WTC11 (cell line): ENCODE measurements around the gene NDUFV1. TPM values are rescaled to one million over a fixed set of nuclear protein-coding genes. Genes with fewer than 3 reads are reported as not detected.

Experiments
- ATAC-seq: fragments of 200-7000 bp; cut with Tn5 transposase; 2 replicates; pipeline ENCODE4 v1.10.0; 2021; ENCODE audit warnings: mild to moderate bottlenecking, moderate library complexity
- CTCF ChIA-PET: fragments of 300-600 bp; sonication (Branson Sonifier 250); formaldehyde crosslinking; loops from one replicate; lab custom pipeline; 2021; ENCODE audit warnings: antibody characterized with exemption; lab: Charles Lee
- POLR2A ChIA-PET: fragments of 350-600 bp; sonication (Branson Sonifier 250); formaldehyde crosslinking; loops from one replicate; lab custom pipeline; 2021; ENCODE audit warnings: antibody characterized with exemption; lab: Charles Lee
- DNase-seq: peaks from one replicate; pipeline ENCODE4 v3.0.0; 2021; ENCODE audit warnings: low spot score
- H3K27ac Mint-ChIP-seq: 2 replicates; pipeline ENCODE4 v1.8.0; 2021; ENCODE audit warnings: mixed read lengths
- H3K27me3 Mint-ChIP-seq: 2 replicates; pipeline ENCODE4 v1.8.0; 2021; ENCODE audit warnings: low read depth, mild to moderate bottlenecking, moderate library complexity, mixed read lengths
- H3K36me3 Mint-ChIP-seq: 2 replicates; pipeline ENCODE4 v1.8.0; 2021; ENCODE audit warnings: mixed read lengths
- H3K4me1 Mint-ChIP-seq: 2 replicates; pipeline ENCODE4 v1.8.0; 2022; ENCODE audit warnings: mixed read lengths
- H3K4me3 Mint-ChIP-seq: 2 replicates; pipeline ENCODE4 v1.8.0; 2021; ENCODE audit warnings: mild to moderate bottlenecking, moderate library complexity, mixed read lengths
- H3K9me3 Mint-ChIP-seq: 2 replicates; pipeline ENCODE4 v1.8.0; 2021; ENCODE audit warnings: mixed read lengths
- FOXJ3 ChIP-seq: sonication (generic); formaldehyde crosslinking; IDR thresholded peaks from 2 replicates; pipeline ENCODE4 v1.9.0; 2021; ENCODE audit warnings: missing genetic modification reagents, mild to moderate bottlenecking, borderline replicate concordance
- FOXK1 ChIP-seq: sonication (generic); formaldehyde crosslinking; IDR thresholded peaks from 2 replicates; pipeline ENCODE4 v1.8.0; 2022; ENCODE audit warnings: mild to moderate bottlenecking, moderate library complexity, missing genetic modification reagents
- FOXP1 ChIP-seq: sonication (generic); formaldehyde crosslinking; IDR thresholded peaks from 2 replicates; pipeline ENCODE4 v1.8.0; 2022; ENCODE audit warnings: missing genetic modification reagents, mild to moderate bottlenecking, moderate library complexity, borderline replicate concordance
- JUN ChIP-seq: sonication (generic); formaldehyde crosslinking; IDR thresholded peaks from 2 replicates; pipeline ENCODE4 v1.8.0; 2023; ENCODE audit warnings: mild to moderate bottlenecking, missing genetic modification reagents
- NFATC4 ChIP-seq: fragments of 250-450 bp; sonication (Bioruptor Pico); IDR thresholded peaks from 2 replicates; pipeline ENCODE4 v1.9.0; 2021; ENCODE audit warnings: mild to moderate bottlenecking
- OVOL2 ChIP-seq: fragments of 250-450 bp; sonication (Bioruptor Pico); IDR thresholded peaks from 2 replicates; pipeline ENCODE4 v1.9.0; 2021; ENCODE audit warnings: mild to moderate bottlenecking, borderline replicate concordance
- RORB ChIP-seq: fragments of 250-450 bp; sonication (Bioruptor Pico); IDR thresholded peaks from 2 replicates; pipeline ENCODE4 v1.9.0; 2021; ENCODE audit warnings: mild to moderate bottlenecking
- SMAD4 ChIP-seq: sonication (generic); formaldehyde crosslinking; IDR thresholded peaks from 2 replicates; pipeline ENCODE4 v1.8.0; 2022; ENCODE audit warnings: mild to moderate bottlenecking, missing genetic modification reagents
- SP1 ChIP-seq: sonication (generic); formaldehyde crosslinking; conservative IDR thresholded peaks from 2 replicates; pipeline ENCODE4 v1.8.1; 2022; ENCODE audit warnings: missing genetic modification reagents
- total RNA-seq: library from RNA; stranded (reverse); gene quantifications from 3 replicates; pipeline ENCODE4 v1.2.3, GENCODE V29; 2021
- TF ChIP-seq, protein P1 (sequence below): sonication (generic); formaldehyde crosslinking; IDR thresholded peaks from 2 replicates; pipeline ENCODE4 v1.8.1; 2022; ENCODE audit warnings: low read depth, missing genetic modification reagents, borderline replicate concordance
- TF ChIP-seq, protein P2 (sequence below): sonication (generic); formaldehyde crosslinking; IDR thresholded peaks from 2 replicates; pipeline ENCODE4 v1.8.1; 2023; ENCODE audit warnings: mild to moderate bottlenecking, missing genetic modification reagents, moderate library complexity
- TF ChIP-seq, protein P3 (sequence below): sonication (generic); formaldehyde crosslinking; IDR thresholded peaks from 2 replicates; pipeline ENCODE4 v1.8.0; 2023; ENCODE audit warnings: missing genetic modification reagents, mild to moderate bottlenecking, borderline replicate concordance
- TF ChIP-seq, protein P4 (sequence below): sonication (generic); formaldehyde crosslinking; IDR thresholded peaks from 2 replicates; pipeline ENCODE4 v1.8.1; 2023; ENCODE audit warnings: mild to moderate bottlenecking, missing genetic modification reagents
- TF ChIP-seq, protein P5 (sequence below): sonication (generic); formaldehyde crosslinking; conservative IDR thresholded peaks from 2 replicates; pipeline ENCODE4 v1.8.1; 2022; ENCODE audit warnings: mild to moderate bottlenecking, missing genetic modification reagents
- TF ChIP-seq, protein P6 (sequence below): sonication (generic); formaldehyde crosslinking; IDR thresholded peaks from 2 replicates; pipeline ENCODE4 v1.8.0; 2023; ENCODE audit warnings: mild to moderate bottlenecking, missing genetic modification reagents

Gene NDUFV1
- total RNA-seq, 1 experiment from 2014 or later, result 231 TPM

DNA sequence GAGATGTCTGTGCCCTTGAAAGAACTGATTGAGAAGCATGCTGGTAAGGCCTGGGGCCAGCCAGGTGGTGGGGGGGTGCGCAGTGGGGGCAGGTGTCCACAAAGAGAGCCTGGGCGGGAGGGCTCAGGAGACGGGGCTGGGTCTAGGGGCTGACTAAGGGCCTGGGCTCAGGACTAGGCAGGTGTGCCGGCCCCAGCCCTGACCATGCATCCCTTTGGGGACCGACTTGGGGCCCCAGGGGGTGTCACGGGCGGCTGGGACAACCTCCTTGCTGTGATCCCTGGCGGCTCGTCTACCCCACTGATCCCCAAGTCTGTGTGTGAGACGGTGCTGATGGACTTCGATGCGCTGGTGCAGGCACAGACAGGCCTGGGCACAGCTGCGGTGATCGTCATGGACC is 4.4 kb downstream of the NDUFV1 start (continued):
- TF ChIP-seq, protein P1, sequence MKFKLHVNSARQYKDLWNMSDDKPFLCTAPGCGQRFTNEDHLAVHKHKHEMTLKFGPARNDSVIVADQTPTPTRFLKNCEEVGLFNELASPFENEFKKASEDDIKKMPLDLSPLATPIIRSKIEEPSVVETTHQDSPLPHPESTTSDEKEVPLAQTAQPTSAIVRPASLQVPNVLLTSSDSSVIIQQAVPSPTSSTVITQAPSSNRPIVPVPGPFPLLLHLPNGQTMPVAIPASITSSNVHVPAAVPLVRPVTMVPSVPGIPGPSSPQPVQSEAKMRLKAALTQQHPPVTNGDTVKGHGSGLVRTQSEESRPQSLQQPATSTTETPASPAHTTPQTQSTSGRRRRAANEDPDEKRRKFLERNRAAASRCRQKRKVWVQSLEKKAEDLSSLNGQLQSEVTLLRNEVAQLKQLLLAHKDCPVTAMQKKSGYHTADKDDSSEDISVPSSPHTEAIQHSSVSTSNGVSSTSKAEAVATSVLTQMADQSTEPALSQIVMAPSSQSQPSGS (CRISPR knock-in tag), result no peak
- TF ChIP-seq OVOL2 (CRISPR knock-in tag) (no peak), JUN (CRISPR knock-in tag) (no peak)
- TF ChIP-seq, protein P2, sequence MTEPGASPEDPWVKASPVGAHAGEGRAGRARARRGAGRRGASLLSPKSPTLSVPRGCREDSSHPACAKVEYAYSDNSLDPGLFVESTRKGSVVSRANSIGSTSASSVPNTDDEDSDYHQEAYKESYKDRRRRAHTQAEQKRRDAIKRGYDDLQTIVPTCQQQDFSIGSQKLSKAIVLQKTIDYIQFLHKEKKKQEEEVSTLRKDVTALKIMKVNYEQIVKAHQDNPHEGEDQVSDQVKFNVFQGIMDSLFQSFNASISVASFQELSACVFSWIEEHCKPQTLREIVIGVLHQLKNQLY, result no peak
- TF ChIP-seq, protein P3, sequence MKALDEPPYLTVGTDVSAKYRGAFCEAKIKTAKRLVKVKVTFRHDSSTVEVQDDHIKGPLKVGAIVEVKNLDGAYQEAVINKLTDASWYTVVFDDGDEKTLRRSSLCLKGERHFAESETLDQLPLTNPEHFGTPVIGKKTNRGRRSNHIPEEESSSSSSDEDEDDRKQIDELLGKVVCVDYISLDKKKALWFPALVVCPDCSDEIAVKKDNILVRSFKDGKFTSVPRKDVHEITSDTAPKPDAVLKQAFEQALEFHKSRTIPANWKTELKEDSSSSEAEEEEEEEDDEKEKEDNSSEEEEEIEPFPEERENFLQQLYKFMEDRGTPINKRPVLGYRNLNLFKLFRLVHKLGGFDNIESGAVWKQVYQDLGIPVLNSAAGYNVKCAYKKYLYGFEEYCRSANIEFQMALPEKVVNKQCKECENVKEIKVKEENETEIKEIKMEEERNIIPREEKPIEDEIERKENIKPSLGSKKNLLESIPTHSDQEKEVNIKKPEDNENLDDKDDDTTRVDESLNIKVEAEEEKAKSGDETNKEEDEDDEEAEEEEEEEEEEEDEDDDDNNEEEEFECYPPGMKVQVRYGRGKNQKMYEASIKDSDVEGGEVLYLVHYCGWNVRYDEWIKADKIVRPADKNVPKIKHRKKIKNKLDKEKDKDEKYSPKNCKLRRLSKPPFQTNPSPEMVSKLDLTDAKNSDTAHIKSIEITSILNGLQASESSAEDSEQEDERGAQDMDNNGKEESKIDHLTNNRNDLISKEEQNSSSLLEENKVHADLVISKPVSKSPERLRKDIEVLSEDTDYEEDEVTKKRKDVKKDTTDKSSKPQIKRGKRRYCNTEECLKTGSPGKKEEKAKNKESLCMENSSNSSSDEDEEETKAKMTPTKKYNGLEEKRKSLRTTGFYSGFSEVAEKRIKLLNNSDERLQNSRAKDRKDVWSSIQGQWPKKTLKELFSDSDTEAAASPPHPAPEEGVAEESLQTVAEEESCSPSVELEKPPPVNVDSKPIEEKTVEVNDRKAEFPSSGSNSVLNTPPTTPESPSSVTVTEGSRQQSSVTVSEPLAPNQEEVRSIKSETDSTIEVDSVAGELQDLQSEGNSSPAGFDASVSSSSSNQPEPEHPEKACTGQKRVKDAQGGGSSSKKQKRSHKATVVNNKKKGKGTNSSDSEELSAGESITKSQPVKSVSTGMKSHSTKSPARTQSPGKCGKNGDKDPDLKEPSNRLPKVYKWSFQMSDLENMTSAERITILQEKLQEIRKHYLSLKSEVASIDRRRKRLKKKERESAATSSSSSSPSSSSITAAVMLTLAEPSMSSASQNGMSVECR (CRISPR knock-in tag), result no peak

DNA sequence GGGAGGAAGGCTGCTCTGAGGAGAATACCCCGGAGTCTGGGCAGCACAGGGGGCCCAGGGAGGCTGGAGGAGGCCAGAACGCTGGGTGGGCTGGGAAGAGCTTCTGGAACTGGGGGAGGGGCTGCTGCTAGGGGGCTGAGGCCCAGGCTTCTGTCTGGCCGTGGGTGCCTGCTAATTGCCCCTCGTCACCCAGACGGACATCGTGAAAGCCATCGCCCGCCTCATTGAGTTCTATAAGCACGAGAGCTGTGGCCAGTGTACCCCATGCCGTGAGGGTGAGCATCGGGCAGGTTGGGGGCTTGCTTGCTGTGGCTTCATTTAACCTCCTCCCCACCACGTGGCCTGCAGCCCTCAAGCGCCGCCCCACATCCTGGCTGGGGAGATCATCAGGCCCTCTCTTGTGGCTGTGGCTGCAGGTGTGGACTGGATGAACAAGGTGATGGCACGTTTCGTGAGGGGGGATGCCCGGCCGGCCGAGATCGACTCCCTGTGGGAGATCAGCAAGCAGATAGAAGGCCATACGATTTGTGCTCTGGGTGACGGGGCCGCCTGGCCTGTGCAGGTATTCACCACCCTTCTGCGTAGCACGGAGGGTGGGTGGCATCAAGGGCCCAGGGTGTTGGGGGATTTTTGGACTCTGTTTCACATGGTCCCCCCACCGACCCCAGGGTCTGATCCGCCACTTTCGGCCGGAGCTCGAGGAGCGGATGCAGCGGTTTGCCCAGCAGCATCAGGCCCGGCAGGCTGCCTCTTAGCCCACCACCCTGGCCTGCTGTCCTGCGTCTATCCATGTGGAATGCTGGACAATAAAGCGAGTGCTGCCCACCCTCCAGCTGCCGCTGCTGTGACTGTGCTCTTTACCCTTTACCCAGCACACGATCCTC is 5.2 kb downstream of the NDUFV1 start:
- H3K9me3 Mint-ChIP-seq, result no peaks in the 10 kb centered on the region
- CTCF ChIA-PET, result interaction anchor here (4.0 to 10.2 kb wide), 2 partner anchors 18 to 29 kb away, joined by 47 to 200 read pairs; partner anchors contain the start of genes GSTP1 and NUDT8
- H3K27me3 Mint-ChIP-seq, result peaks cover 13% of the 10 kb centered on the region
- H3K27ac Mint-ChIP-seq, result no peak overlapping the region
- POLR2A ChIA-PET, result no interaction called here
- peaks cover 22% of the 10 kb centered on the region for H3K4me1 Mint-ChIP-seq
- peaks cover 21% of the 10 kb centered on the region for H3K36me3 Mint-ChIP-seq
- TF ChIP-seq FOXP1 (CRISPR knock-in tag) (no peak), FOXK1 (no peak), SMAD4 (CRISPR knock-in tag) (no peak)
- TF ChIP-seq, protein P4, sequence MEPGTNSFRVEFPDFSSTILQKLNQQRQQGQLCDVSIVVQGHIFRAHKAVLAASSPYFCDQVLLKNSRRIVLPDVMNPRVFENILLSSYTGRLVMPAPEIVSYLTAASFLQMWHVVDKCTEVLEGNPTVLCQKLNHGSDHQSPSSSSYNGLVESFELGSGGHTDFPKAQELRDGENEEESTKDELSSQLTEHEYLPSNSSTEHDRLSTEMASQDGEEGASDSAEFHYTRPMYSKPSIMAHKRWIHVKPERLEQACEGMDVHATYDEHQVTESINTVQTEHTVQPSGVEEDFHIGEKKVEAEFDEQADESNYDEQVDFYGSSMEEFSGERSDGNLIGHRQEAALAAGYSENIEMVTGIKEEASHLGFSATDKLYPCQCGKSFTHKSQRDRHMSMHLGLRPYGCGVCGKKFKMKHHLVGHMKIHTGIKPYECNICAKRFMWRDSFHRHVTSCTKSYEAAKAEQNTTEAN, result no peak
- no peak for ATAC-seq
- H3K4me3 Mint-ChIP-seq, result no peak overlapping the region
- DNase-seq, result no peak

DNA sequence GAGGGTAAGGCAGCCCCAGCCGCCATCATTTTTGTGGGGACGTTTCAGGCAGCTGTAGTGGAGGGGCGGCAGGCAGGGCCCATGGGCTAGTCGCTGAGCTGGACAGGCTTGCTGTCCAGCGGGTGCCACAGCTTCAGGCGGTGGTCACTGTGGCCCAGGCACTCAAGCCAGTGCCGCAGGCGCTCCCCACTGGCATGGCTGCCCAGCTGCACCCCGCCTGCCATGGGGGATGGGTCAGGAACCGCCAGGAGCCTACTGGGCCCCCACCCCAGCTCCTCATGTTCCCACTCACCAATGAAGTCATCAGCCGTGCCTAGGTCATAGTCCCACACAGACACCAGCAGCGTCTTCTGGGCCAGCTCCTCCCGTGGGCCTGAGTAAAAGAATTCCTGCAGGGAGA is 6.0 kb downstream of the NDUFV1 start:
- CTCF ChIA-PET, result interaction anchor here (1.1 to 10.2 kb wide), 4 partner anchors 17 to 40 kb away, joined by 3 to 200 read pairs (median 36); partner anchors contain the start of genes GSTP1 and NUDT8
- DNase-seq, result no peak

More for the DNA sequence above, 6.0 kb downstream of the NDUFV1 start:
- no peak for ATAC-seq
- TF ChIP-seq SP1 (CRISPR knock-in tag), result no peak
- no peak for TF ChIP-seq FOXJ3 (CRISPR knock-in tag)
- TF ChIP-seq, protein P5, sequence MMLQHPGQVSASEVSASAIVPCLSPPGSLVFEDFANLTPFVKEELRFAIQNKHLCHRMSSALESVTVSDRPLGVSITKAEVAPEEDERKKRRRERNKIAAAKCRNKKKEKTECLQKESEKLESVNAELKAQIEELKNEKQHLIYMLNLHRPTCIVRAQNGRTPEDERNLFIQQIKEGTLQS (CRISPR knock-in tag), result no peak
- TF ChIP-seq, protein P6, sequence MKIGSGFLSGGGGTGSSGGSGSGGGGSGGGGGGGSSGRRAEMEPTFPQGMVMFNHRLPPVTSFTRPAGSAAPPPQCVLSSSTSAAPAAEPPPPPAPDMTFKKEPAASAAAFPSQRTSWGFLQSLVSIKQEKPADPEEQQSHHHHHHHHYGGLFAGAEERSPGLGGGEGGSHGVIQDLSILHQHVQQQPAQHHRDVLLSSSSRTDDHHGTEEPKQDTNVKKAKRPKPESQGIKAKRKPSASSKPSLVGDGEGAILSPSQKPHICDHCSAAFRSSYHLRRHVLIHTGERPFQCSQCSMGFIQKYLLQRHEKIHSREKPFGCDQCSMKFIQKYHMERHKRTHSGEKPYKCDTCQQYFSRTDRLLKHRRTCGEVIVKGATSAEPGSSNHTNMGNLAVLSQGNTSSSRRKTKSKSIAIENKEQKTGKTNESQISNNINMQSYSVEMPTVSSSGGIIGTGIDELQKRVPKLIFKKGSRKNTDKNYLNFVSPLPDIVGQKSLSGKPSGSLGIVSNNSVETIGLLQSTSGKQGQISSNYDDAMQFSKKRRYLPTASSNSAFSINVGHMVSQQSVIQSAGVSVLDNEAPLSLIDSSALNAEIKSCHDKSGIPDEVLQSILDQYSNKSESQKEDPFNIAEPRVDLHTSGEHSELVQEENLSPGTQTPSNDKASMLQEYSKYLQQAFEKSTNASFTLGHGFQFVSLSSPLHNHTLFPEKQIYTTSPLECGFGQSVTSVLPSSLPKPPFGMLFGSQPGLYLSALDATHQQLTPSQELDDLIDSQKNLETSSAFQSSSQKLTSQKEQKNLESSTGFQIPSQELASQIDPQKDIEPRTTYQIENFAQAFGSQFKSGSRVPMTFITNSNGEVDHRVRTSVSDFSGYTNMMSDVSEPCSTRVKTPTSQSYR (CRISPR knock-in tag), result no peak
- no peak for TF ChIP-seq RORB
- no peak for TF ChIP-seq NFATC4 (CRISPR knock-in tag)
- Mint-ChIP-seq H3K4me1 (peaks cover 30% of the 10 kb centered on the region), H3K27me3 (peaks cover 21% of the 10 kb centered on the region), H3K27ac (no peak overlapping the region), H3K36me3 (peaks cover 21% of the 10 kb centered on the region), H3K4me3 (no peak overlapping the region), H3K9me3 (no peaks in the 10 kb centered on the region)
- POLR2A ChIA-PET, result no interaction called here
